GM21723 (cell line): ENCODE data around the gene ETV1.

ENCODE experiments used
- ATAC-seq: cut with Tn5 transposase; IDR thresholded peaks from one replicate; pipeline ENCODE4 v1.9.1; 2021; ENCODE audit warnings: mild to moderate bottlenecking, moderate library complexity; ENCODE audit not compliant: unreplicated experiment

Gene ETV1

DNA sequence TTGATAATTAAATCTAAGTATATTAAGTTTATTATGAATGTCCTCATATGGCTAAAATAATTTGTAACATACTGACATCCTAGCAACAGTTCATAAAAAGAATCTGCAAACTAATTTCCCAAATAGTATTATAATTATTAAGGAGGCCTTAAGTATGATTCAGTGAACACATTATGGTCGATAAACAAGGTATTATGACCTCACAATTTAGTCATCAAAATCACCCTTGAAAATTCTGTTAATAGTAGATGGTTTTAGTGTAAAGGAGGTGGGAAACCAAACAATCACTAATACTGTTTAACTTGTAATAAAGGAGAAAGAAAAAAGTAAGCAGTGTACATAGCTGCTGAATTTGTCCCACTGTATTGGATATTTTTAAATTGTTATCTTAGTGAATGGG, 2.1 kb downstream of the ETV1 start:
- ATAC-seq: no peak

DNA sequence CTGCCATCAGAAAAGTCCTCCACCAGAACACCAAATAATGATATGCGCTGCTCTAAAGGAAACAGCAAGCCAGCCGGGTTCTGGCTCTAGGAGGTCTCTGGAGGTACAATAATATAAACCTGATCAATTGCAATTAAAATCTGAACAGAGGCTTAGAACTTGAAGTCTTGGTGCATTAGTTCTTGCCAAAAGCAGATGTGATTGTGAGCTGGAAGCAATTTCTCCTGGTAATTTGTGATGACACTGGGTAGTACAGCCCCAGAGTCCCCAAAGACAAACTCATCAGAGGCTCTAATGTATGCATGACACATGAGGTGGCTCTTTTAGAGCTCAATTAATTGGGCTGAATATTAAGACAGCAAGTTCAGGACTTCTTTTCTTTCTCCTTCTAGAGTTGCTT, 3.3 kb downstream of the ETV1 start:
- ATAC-seq: no peak

DNA sequence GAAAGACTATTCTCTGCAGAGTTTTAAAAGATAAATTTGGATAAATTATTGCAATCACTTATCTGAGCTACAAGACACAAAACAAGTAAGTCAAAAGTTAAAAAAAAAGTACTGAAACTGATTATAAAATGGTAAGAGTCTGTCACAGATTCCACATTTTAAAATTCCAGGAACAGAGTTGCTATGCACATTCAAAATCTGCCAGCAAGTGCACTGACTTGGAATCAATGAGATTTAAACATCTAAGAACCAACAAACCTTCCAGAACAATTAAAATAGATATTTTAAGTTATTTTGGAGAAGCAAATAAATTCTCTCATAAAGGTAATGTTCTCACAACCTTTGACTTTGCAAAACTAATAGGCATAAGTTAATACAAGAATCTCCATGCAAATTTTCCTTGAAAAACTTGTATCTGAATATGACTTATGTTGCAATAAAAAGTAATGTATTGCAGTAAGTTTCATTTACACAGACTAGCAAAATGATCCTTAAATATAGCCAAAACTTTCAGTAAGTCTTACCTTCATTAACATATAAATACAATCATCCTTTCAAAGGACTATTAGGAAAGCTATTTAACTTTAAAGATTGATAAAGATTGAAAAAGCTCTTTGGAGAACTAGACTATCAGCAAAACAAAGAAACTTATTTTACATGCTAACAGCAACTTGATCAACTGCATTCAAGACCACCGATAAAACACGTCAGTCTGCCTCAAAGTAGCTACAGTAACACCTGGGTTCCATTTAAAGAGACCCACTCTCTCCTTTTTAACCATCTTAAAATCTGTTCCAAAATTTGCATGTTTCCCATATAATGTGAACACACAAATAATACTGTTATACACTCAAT, 4.4 kb downstream of the ETV1 start:
- no peak for ATAC-seq

DNA sequence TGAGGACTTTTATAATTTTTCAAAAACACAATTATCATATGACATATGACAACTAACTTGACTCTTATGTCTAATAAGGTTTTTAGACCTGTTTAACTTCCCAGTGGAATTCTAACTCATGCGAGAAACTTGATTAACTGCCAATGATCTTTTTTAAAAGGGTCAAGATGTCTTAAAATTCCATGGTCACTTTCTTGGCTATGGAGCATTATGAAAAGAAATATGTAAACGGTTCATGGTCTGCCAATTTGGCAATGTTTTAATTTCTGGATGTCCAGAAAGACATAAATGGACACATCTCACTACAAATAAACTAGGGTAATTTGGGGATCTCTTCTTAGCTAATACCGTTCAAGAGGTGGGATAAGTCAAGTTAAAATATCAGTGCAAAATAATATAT, 5.4 kb downstream of the ETV1 start:
- ATAC-seq: no peak

DNA sequence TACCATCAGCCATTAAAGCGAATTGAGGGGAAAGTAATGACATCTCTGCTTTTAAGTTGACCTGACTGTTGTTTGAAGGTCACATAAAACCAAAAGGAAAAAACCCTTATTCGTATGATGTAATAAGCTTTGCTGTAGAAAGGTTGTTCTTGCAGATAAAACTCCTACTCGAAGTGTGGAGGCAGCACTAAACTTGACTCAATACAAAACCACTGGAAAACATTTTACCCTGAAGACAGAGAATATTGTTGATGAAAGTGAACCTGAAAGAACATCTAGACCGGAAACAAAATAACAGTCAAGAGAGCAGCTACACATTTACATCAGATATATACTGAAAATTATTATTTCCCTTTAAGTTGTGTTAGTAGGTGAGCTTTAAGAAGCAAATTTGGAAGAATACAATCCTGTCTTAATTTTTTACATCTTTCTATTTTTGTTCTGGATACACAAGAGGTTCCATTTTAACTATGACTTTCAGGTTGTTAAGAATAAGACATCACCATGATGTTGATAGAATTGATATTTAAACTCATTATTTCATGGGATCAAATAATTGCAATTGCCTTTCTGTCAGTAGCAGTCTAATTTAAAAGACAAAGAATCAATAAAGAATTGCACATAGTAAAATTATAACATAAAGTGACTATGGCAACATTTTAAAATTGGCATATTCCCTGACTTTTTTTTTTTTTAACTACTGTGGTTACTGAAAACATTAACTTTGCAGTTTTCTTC, 6.4 kb downstream of the ETV1 start:
- ATAC-seq: no peak

DNA sequence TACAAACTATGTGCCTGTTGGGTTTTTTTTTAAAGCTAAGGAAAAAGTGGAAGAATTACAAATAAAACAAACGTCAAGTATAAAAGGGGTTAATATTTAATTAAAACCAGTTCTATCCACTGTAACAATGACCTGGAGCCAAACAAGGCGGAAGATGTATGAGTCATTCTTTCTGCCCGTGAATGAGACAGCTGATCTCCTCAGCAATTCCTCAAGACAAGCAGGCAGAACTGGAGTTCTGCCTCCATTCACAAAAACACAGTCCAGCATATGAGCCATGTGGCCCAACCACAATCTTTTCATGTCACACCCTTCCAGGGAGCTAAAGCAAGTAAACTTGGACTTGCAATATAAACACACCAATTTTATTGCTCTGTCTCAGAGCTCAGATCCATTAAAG, 8.4 kb downstream of the ETV1 start:
- ATAC-seq: no peak

DNA sequence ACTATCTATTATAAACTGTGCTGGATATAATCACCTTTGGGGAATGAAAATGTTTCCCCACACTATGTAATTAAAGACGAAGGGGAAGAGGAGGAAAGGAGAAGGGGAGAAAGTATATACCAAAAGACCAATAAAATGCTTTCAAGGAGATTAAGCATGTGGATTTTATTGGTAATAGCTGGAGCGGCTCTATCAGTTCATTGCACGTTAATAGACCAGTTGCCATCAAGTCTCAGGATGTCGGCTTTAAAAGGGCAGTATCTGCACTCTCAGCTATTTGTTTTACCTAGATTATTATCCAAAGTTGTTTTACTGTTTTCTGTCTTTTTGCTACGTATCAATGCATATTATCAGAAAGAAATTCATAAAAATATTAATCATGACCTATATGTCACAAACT, 9.0 kb downstream of the ETV1 start:
- ATAC-seq: no peak

DNA sequence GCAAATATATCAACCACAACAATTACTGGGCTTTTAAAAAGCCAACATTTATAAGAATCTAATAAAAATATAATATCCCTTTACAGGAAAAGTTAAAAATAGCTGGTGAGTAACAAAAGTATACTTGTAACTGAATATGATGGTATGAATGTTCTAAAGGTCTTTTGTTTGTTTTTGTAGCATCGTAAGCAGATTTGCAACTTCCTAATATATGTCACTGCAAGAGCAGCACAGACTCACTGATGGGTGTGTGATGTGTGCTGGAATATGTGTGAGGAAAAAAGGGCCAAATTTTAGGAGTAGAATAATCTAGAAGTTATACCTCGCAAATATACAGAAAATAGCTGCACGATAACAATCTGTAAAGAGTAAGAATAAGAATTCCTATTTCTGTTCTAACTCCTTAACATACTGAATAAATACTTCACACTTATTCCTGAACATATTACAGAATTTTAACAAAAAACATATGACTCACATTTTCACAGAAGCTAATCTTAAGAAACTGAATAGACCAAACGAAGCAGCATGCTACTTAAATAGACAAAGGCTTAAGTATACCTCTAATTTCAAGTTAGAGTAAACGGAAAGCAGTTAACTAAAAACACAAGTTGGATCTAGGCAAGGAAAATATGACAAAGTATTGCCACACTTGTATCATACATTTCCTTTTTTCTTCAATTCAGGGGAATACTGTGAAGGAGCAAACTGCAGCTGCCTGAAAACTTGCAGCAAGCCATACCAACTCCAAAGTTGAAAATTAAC, 9.6 kb downstream of the ETV1 start:
- ATAC-seq: no peak

DNA sequence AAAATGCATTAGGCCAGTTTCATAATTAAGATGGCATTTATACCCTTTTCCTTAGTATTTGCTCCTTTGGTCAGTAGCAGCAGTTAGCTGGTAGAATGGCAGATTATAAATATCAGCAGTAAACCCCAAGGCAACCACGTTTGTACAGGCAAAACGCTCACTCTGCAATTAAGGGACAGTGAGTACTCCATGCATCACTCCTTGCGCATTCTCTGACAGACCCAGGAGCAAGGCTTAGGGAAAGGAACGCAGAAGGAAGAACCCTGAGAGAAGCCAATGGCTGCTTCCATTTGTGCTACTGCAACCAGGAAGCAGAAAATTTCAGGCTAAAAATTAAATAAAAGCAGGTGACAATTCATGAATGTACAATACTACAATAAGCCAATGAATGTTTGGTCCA, 12.9 kb downstream of the ETV1 start:
- ATAC-seq: no peak

DNA sequence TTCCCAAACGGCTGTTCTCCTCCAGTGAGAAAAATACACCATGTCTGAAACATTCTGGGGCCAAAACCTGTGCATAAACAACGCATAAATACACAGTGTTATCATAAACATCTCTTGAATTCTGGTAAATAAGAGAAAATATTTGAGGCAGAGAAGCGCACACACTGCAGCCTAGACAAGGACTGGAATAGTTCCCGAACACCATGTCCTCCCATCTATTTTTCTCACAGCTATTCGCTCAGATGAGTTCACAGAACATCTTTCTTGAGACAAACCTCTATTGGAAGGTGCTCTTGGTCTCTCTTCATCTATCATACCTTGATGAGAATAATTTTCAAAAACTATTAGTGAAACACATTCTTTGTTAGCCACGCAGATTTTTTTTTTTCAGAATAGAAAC, 24.4 kb downstream of the ETV1 start:
- ATAC-seq: no peak

DNA sequence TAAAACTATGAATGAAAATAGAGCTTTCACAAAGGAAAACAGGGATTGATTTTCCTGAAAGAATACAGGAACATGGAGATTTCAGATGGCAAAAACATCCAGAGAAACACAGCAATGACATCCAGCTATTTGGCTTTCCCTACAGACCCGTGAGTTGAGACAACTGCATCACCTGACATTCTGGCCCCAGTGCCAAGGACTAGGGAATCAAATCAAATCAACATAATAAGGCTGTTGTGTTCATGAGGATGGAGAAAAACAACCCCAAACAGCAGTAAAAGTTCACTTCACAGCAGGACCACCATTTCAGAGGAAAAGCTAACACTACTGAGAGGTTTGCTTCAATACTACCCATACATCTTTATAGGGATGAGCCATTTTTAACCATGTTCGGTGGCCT, 25.5 kb downstream of the ETV1 start:
- no peak for ATAC-seq

DNA sequence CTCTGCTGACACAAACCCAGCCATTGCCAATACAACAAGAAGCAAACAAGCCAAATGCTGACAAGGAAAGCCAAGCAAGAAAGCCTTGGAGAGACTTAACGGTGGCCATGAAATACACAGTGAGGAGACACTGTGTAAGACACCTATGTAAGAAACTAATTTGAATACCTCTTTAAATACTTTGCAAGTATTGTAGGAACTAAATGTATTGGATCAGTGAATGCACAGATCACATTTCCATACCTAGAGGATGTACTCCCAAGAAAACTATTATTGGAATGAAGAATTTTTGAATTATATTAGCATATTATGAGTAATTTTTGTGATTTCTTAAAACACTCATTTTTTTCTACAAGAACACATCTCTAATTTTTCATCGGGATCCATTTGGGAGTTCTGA, 34.0 kb downstream of the ETV1 start:
- no peak for ATAC-seq

DNA sequence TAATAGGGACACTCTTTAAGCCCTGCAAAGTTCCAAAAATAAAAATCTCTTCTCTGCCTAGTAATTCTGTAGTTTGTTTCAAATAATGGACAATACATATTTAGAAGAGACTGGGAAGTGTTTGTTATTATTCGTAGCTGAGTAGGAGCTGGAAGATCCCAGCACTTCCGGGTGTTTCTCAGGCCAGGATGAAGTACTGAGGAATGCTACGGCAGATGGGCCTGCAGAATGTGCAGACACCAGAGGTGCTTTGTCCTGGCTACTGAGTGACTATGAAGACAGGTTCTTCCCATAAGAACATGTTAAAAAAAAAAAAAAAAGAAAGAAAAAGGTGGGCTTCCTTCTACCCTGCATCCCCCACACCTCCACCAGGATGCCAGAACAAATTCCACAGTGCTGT, 36.1 kb downstream of the ETV1 start:
- ATAC-seq: no peak

DNA sequence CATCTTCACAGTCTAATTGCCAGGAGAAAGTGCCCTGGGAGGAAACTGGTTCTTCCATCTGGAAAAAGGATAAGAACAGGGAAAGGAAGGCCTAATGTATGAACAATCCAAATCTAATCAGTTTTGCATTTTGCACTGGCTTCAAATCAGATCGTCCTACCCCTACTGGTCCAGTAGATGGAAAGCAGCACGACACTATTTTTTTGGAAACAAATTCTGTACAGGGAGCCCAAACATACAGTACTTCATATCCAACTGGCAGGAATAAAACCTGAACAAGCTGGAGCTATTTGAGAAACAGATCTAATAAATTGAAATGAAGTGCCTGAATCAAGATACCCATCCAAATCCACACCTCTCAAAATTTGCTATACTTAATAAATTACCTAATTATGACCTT, 36.5 kb downstream of the ETV1 start:
- no peak for ATAC-seq

DNA sequence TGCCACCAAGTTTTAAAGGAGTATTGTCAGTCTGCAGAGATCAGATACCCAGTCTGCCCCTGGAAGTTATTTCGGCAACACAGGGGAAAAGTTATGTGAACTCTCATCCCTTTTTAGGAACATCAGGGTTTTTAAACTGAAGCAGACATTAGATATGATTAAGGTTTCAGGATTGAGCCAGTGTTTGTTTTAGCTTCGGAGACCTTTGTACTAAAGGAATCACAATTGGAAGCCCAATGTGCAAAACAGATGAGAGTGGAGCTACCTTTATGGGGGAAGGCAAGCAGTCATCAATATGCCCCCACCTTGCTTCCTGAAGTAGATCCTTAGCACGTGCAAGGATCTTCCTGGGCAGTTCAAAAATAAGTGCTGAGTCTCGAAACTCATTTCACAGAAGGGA, 39.5 kb downstream of the ETV1 start:
- no peak for ATAC-seq

DNA sequence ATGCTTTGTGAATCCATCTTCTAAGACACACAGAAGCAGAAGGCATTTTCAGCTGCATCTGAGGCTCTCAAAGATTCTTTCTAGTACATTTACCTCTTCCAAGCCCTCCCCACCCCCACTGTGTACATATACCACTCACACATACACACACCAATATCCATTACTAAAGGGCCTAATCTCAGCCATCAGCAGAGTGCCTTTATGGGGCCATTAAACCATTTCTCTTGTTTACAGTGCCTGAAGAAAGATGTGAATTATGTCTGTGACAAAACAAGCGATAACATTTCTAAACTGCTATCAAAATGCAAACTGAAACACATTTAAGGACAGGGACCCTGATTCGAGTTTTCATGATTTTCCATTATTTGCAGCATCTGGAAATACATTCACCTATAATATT, 40.0 kb downstream of the ETV1 start:
- ATAC-seq: no peak

DNA sequence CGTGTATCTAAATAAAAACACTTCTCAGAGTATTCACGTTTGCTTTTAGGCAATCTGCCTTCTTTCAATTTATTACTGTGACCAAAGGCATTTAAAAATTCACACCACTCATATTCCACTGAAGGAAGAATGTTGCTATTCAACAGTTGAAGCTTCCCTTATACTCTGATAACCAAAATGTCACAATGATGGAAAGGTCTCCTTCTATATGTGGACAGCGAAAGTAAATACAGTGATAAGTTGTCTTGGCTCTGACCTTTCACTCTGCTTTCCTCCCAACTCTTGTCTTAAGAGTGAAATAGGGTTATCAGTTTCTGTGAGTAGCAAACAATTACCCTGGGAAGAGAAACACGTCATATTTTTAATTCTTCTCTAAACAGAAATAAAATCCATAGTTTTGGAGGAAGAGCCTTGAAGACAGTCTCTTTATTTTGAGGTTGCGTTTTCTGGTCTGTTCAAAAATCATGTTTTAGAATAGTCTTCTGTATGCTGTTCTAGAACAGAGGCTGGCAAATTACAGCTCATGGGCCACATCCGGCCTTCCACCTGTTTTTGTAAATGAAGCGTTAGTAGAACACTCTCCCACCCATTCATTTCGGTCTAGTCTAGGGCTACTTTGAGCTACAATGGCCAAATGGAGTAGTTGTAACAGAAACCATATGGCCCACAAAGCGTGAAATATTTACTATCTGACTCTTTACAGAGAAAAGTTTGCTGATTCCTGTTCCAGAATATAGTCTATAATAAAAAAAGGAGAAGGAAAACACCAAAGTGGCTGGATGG, 41.3 kb downstream of the ETV1 start:
- no peak for ATAC-seq

DNA sequence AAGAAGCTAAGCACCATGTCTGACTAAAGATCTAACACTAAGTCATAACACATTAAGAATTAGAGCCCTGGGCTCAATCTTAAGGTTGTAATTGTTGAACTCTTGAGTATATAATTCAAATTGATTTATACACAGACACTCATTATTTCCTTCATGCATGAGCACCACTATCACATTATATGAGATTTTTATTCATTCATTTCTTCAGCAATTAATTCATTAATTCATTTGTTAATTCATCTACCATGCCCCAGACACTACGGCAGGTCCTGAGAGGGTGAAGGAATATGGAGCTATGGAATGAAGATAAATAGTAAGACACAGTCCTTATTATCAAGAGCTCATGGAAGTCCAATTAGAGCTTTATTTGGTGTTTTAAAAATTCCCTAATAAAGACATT, 41.9 kb downstream of the ETV1 start:
- no peak for ATAC-seq

DNA sequence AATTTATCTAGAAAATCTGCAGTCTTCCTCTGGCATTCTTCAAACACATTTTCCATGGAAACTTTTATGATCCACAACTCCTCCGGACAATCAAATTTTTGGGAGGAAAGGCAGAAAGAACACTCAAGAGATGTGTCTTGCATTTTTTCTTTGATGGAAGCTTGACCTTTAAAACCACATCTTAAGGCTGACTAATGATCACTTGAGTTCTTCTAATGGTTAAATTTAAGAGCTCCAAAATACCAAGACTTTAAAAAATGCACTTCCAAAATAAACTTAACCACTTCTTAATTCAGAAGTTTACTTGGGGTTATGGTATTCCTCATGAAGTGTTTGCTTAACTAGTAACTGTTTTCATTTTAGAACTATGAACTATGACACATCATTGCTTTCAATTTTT, 43.3 kb downstream of the ETV1 start:
- ATAC-seq: no peak

DNA sequence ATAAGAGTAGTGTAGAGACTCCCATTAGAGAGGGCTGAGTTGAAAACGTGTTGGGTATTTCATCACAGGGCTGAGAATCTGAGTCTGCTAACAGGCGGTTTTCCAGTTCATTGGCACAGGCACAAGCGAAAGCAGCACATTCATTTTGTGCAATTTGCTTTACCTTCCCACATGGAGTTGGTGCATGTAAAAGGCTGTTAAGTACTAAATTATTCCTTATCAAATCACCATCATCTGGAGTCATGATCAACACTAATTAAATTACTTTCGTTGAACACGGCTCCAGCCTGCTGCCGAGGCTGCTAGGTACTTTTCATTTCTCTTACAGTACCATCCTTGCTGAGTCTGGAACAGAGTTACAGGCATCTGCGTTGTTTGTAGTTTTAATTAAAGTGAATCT, 43.8 kb downstream of the ETV1 start:
- no peak for ATAC-seq

DNA sequence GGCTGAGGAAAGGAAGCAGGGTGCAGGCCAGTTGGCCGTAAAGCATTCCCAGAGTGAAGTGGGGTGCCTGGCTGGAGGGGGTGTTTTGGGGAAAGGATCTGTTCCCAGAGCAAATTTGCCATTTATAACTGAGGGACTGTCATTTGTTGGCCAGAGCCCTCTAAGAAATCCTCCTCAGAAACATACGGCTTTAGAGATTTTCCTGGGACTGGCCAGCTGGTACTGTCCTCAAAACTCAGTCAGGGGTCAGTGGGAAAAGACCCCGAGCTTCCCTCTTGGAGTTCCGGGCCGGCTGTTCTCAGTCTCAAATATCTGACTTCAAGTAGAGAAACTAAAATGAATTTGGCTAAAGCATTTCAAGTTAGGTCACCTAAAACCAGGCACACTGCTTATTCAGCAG, 55.9 kb downstream of the ETV1 start:
- ATAC-seq: no peak
